MM.1S (cell line): ENCODE measurements around the gene WDR75.

Experiments used
- DNase-seq: peaks from one replicate; pipeline ENCODE4 v3.0.0-alpha.2; 2015
- H2AFZ ChIP-seq: fragments of 300-600 bp; sonication (generic); 2 replicates; pipeline ENCODE4 v1.6.0; 2016; ENCODE audit warnings: antibody characterized with exemption, low read length
- H3F3A ChIP-seq: fragments of 300-600 bp; sonication (generic); 2 replicates; pipeline ENCODE4 v1.6.1; 2016; ENCODE audit warnings: mild to moderate bottlenecking, antibody characterized with exemption, low read length, moderate library complexity, mixed read lengths; ENCODE audit not compliant: insufficient read depth
- H3K27ac ChIP-seq: fragments of 300-600 bp; sonication (generic); 2 replicates; pipeline ENCODE4 v1.5.1; 2016; ENCODE audit warnings: mild to moderate bottlenecking, low read length
- H3K27me3 ChIP-seq: fragments of 300-600 bp; sonication (generic); replicated peaks from 2 replicates; pipeline ENCODE4 v1.6.0; 2016; ENCODE audit warnings: low read length; ENCODE audit not compliant: insufficient read depth
- H3K36me3 ChIP-seq: fragments of 300-600 bp; sonication (generic); replicated peaks from 2 replicates; pipeline ENCODE4 v1.6.1; 2016; ENCODE audit warnings: mild to moderate bottlenecking, low read length, mixed read lengths; ENCODE audit not compliant: insufficient read depth
- H3K4me1 ChIP-seq: fragments of 300-600 bp; sonication (generic); 2 replicates; pipeline ENCODE4 v1.6.1; 2016; ENCODE audit warnings: low read length, mixed read lengths
- H3K4me2 ChIP-seq: fragments of 300-600 bp; sonication (generic); 2 replicates; pipeline ENCODE4 v1.6.0; 2016; ENCODE audit warnings: low read depth, low read length
- H3K4me3 ChIP-seq: fragments of 300-600 bp; sonication (generic); 2 replicates; pipeline ENCODE4 v1.5.1; 2016; ENCODE audit warnings: low read length, mixed read lengths
- H3K79me2 ChIP-seq: fragments of 300-600 bp; sonication (generic); 2 replicates; pipeline ENCODE4 v1.6.1; 2016; ENCODE audit warnings: mixed run types, low read length, mixed read lengths
- H3K9ac ChIP-seq: fragments of 300-600 bp; sonication (generic); 2 replicates; pipeline ENCODE4 v1.6.1; 2016; ENCODE audit warnings: low read length, mixed read lengths
- H3K9me2 ChIP-seq: fragments of 300-600 bp; sonication (generic); replicated peaks from 2 replicates; pipeline ENCODE4 v1.6.1; 2016; ENCODE audit warnings: mild to moderate bottlenecking, low read length, mixed read lengths; ENCODE audit not compliant: insufficient read depth
- H3K9me3 ChIP-seq: fragments of 300-600 bp; sonication (generic); replicated peaks from 2 replicates; pipeline ENCODE4 v1.6.1; 2016; ENCODE audit warnings: mild to moderate bottlenecking, low read length, mixed read lengths; ENCODE audit not compliant: insufficient read depth
- H4K20me1 ChIP-seq: fragments of 300-600 bp; sonication (generic); 2 replicates; pipeline ENCODE4 v1.6.1; 2016; ENCODE audit warnings: mild to moderate bottlenecking, low read length, moderate library complexity, mixed read lengths; ENCODE audit not compliant: insufficient read depth
- CTCF ChIP-seq: fragments of 300-600 bp; sonication (generic); IDR thresholded peaks from 2 replicates; pipeline ENCODE4 v1.5.1; 2016; ENCODE audit warnings: antibody characterized with exemption, low read length, mixed read lengths
- EZH2 ChIP-seq: fragments of 300-600 bp; sonication (generic); optimal IDR thresholded peaks from 2 replicates; pipeline ENCODE3; 2017; ENCODE audit warnings: low read depth, mild to moderate bottlenecking, antibody characterized with exemption, low read length, mixed read lengths
- EZH2phosphoT487 ChIP-seq: fragments of 300-600 bp; sonication (generic); IDR thresholded peaks from 2 replicates; pipeline ENCODE4 v1.6.1; 2018; ENCODE audit warnings: antibody characterized with exemption, low read length

The WDR75 gene

GRCh38 chr2:189481071-189481470 lies 39.8 kb downstream of the WDR75 start:
- Histone ChIP-seq H3K9me2 (no peaks in the 10 kb centered on the region), H3K36me3 (peaks cover 2% of the 10 kb centered on the region; the same call in 1 of the 2 replicates), H3K9me3 (no peaks in the 10 kb centered on the region), H3F3A (no peaks in the 10 kb centered on the region), H3K4me1 (no peaks in the 10 kb centered on the region), H3K4me2 (no peak overlapping the region), H2AFZ (no peak overlapping the region), H3K4me3 (no peak overlapping the region), H3K27me3 (no peaks in the 10 kb centered on the region), H3K9ac (no peak overlapping the region), H4K20me1 (no peaks in the 10 kb centered on the region), H3K27ac (no peak overlapping the region), H3K79me2 (no peaks in the 10 kb centered on the region)
- no peak for DNase-seq
- TF ChIP-seq EZH2phosphoT487 (no peak), CTCF (no peak), EZH2 (no peak)

GRCh38 chr2:189483571-189483970 lies 42.3 kb downstream of the WDR75 start:
- no peaks in the 10 kb centered on the region for H3K9me3 ChIP-seq
- no peak overlapping the region for H3K4me2 ChIP-seq
- H3K36me3 ChIP-seq = no peaks in the 10 kb centered on the region
- no peak overlapping the region for H2AFZ ChIP-seq
- H3K4me1 ChIP-seq = no peaks in the 10 kb centered on the region
- H3K4me3 ChIP-seq = no peak overlapping the region
- DNase-seq = no peak
- H3K79me2 ChIP-seq = no peaks in the 10 kb centered on the region
- H3K27ac ChIP-seq = no peak overlapping the region
- no peaks in the 10 kb centered on the region for H4K20me1 ChIP-seq
- H3K9me2 ChIP-seq = no peaks in the 10 kb centered on the region
- H3K27me3 ChIP-seq = no peaks in the 10 kb centered on the region
- TF ChIP-seq CTCF (no peak), EZH2phosphoT487 (no peak), EZH2 (no peak)
- H3F3A ChIP-seq = no peaks in the 10 kb centered on the region
- H3K9ac ChIP-seq = no peak overlapping the region

GRCh38 chr2:189483980-189484740 lies 42.9 kb downstream of the WDR75 start:
- H3K27ac ChIP-seq = no peak overlapping the region
- H3K27me3 ChIP-seq = no peaks in the 10 kb centered on the region
- H3F3A ChIP-seq = no peaks in the 10 kb centered on the region
- H3K79me2 ChIP-seq = no peaks in the 10 kb centered on the region
- DNase-seq = no peak
- no peaks in the 10 kb centered on the region for H3K36me3 ChIP-seq
- no peaks in the 10 kb centered on the region for H4K20me1 ChIP-seq
- H3K9me3 ChIP-seq = no peaks in the 10 kb centered on the region
- TF ChIP-seq EZH2 = no peak
- TF ChIP-seq EZH2phosphoT487 = no peak
- no peak for TF ChIP-seq CTCF
- no peak overlapping the region for H2AFZ ChIP-seq
- no peaks in the 10 kb centered on the region for H3K9me2 ChIP-seq
- H3K4me2 ChIP-seq = no peak overlapping the region
- H3K4me1 ChIP-seq = no peaks in the 10 kb centered on the region
- H3K9ac ChIP-seq = no peak overlapping the region
- no peak overlapping the region for H3K4me3 ChIP-seq
